ENCODE measurements around the gene DSC3. TPM values are rescaled to one million over a fixed set of nuclear protein-coding genes. Genes with fewer than 3 reads are reported as not detected.
"Not testable (repeated sequence)": the region's sequence is repeated elsewhere in the genome, so short reads cannot be mapped to it uniquely, and the experiment has no call there.

The DSC3 gene
- total RNA-seq, 2 donors from 2014 or later: not detected

DNA sequence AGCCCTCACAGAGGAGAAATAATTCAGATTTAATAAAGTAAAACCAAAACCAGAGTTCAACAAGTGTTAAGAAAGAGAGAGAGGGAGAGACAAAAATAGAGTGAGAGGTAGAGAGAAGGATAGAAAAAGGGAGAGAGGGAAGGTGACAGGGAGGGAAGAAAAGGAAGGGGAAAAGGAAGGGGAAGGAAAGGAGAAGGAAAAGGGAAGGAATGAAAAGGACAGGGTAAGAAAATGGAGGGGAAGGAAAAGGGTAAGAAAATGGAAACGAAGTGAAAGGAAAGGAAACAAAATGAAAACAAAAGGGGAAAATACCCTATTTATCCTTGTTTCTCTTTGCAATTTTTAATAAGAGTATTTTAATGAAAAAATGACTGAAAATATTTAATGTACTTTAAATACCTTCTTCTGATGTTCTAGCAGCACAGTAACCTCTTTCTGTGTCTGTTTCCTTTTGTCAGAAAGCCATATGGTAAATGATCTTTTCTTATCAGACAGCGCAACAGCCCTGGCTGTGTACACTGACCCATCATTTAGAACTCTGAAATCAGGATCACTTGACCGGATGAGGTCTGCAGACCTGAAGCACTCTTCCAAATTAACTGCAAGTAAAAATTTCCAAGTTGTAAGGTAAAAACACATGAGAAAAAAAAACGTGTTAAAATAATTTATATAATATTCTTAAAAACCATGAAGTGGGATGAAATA lies 11.8 kb downstream of the DSC3 start:
- Mint-ChIP-seq H3K27ac (no peak overlapping the region), H3K4me1 (no peaks in the 10 kb centered on the region), H3K36me3 (ENCODE audit: low read depth) (no peaks in the 10 kb centered on the region), H3K4me3 (no peak overlapping the region), H3K27me3 (no peaks in the 10 kb centered on the region)
- no peak for ATAC-seq
- H3K9me3 ChIP-seq (ENCODE audit: control insufficient read depth, low read length, poor library complexity, severe bottlenecking): no peaks in the 10 kb centered on the region
- no peak for DNase-seq

GRCh38 chr18:31015715-31016434 lies 26.7 kb downstream of the DSC3 start:
- Mint-ChIP-seq H3K4me3 (no peak overlapping the region), H3K27ac (no peak overlapping the region), H3K27me3 (no peaks in the 10 kb centered on the region), H3K4me1 (no peaks in the 10 kb centered on the region), H3K36me3 (ENCODE audit: low read depth) (no peaks in the 10 kb centered on the region)
- no peaks in the 10 kb centered on the region for H3K9me3 ChIP-seq (ENCODE audit: control insufficient read depth, low read length, poor library complexity, severe bottlenecking)
- DNase-seq: no peak
- no peak for ATAC-seq

DNA sequence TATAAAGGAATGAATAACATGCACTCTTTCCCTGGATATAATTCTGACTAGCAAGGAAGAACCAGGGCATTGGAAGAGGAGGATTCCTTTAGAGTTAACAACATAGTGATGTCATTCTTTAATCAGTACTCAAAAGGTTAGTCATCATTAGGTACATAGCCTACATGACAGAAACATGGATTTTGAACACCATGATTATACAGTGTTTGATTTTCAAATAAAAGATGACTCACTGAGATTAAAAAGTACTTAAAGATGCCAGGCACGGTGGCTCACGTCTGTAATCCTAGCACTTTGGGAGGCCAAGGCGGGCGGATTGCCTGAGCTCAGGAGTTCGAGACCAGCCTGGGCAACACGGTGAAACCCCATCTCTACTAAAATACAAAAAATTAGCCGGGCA lies 31.1 kb downstream of the DSC3 start:
- not testable (repeated sequence) for H3K9me3 ChIP-seq (ENCODE audit: control insufficient read depth, low read length, poor library complexity, severe bottlenecking); DNase-seq; ATAC-seq; H3K4me1 Mint-ChIP-seq; H3K27ac Mint-ChIP-seq; H3K4me3 Mint-ChIP-seq; H3K36me3 Mint-ChIP-seq (ENCODE audit: low read depth); H3K27me3 Mint-ChIP-seq

- H3K36me3 Mint-ChIP-seq (ENCODE audit: low read depth): no peaks in the 10 kb centered on the region
- ATAC-seq (no peak), DNase-seq (no peak)
- no peaks in the 10 kb centered on the region for H3K27me3 Mint-ChIP-seq
- H3K9me3 ChIP-seq (ENCODE audit: control insufficient read depth, low read length, poor library complexity, severe bottlenecking): no peaks in the 10 kb centered on the region
- H3K4me1 Mint-ChIP-seq: no peaks in the 10 kb centered on the region
- H3K27ac Mint-ChIP-seq: no peak overlapping the region
- no peak overlapping the region for H3K4me3 Mint-ChIP-seq
Measured at GRCh38 chr18:31010601-31011000, 31.9 kb downstream of the DSC3 start.

DNA sequence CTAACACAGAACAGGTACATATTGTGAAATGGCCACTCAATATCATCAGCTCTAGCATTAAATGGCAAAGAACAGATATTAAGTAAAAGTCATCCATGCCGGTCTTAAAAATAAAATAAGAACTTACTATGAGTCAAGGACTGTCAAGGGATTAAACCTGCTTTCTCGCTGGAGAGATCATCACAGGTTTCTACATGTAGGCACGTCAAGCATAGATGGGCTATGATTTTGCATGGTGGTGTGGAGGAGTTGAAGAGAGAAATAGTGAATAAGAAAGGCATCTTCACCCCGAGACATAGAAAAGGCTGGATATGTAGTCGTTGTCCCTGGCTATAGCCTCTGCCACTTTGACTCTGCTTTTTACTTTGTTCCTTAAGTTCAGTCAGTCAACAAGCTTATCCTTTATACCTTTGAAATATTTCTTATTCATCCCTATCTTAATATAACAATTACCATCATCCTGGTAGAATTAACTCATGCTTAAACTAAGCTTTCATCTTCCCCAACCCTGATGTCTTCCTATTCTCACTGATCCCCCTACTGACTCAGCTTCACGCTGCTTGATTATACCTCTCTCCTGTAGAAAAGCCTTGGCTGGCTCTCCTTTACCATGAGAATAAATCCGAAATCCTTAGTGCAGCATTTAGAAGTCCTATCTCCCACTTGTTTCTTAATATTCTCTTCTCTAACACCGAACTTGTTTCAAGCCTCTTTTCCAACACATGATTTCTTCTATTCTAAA lies 42.5 kb downstream of the DSC3 start:
- Mint-ChIP-seq H3K36me3 (ENCODE audit: low read depth) (no peaks in the 10 kb centered on the region), H3K4me3 (no peak overlapping the region), H3K27me3 (no peaks in the 10 kb centered on the region), H3K27ac (no peak overlapping the region), H3K4me1 (no peaks in the 10 kb centered on the region)
- DNase-seq: no peak
- no peak for ATAC-seq
- H3K9me3 ChIP-seq (ENCODE audit: control insufficient read depth, low read length, poor library complexity, severe bottlenecking): no peaks in the 10 kb centered on the region

- H3K9me3 ChIP-seq (ENCODE audit: control insufficient read depth, low read length, poor library complexity, severe bottlenecking): no peaks in the 10 kb centered on the region
- no peak for ATAC-seq
- Mint-ChIP-seq H3K27me3 (no peaks in the 10 kb centered on the region), H3K4me3 (no peak overlapping the region), H3K4me1 (no peaks in the 10 kb centered on the region), H3K36me3 (ENCODE audit: low read depth) (no peaks in the 10 kb centered on the region), H3K27ac (no peak overlapping the region)
- no peak for DNase-seq
Measured at GRCh38 chr18:30999186-30999585, 43.4 kb downstream of the DSC3 start.

DNA sequence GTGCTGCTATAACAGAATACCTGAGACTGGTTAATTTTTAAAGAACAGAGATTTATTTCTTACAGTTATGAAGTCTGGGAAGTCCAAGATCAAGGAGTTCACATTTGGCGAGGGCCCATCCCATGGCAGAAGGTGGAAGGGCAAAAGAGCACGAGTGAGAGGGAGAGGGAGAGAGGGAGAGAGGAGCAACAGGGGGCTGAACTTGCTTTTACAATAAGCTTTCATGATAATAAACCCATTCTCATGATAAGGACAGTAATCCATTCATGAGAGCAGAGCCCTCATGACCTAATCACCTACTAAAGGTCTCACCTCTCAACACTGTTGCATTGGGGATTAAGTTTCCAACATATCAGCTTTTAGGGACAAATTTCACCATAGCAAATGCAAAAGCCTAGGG lies 45.3 kb downstream of the DSC3 start:
- H3K4me3 Mint-ChIP-seq: no peak overlapping the region
- H3K27me3 Mint-ChIP-seq: no peaks in the 10 kb centered on the region
- ATAC-seq: no peak

DNA sequence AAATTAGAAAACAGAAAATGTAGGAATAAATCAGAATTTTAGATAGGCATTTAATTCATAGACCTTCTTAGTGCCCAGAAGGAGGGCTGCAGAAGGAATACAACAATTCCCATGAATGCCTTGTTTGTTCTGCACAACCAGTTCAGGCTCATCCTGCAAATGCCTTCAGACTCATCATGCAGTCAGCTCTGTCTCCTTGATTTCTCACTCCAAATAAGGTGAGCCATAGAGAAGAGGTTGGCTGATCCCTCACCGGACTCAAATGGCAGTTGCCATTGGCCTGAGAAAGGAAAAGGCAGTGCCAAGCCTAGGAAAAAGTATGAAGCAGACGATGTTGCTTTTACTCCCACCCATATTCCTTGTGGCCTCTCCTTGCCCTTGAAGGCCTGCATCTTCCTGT lies 50.3 kb downstream of the DSC3 start:
- Mint-ChIP-seq H3K27me3 (no peaks in the 10 kb centered on the region), H3K4me3 (no peak overlapping the region), H3K27ac (no peak overlapping the region), H3K36me3 (ENCODE audit: low read depth) (no peaks in the 10 kb centered on the region), H3K4me1 (no peaks in the 10 kb centered on the region)
- ATAC-seq (no peak), DNase-seq (no peak)
- H3K9me3 ChIP-seq (ENCODE audit: control insufficient read depth, low read length, poor library complexity, severe bottlenecking): no peaks in the 10 kb centered on the region

More for the DNA sequence above, 45.3 kb downstream of the DSC3 start:
- no peaks in the 10 kb centered on the region for H3K9me3 ChIP-seq (ENCODE audit: control insufficient read depth, low read length, poor library complexity, severe bottlenecking)
- DNase-seq: no peak
- Mint-ChIP-seq H3K36me3 (ENCODE audit: low read depth) (no peaks in the 10 kb centered on the region), H3K27ac (no peak overlapping the region), H3K4me1 (no peaks in the 10 kb centered on the region)

DNA sequence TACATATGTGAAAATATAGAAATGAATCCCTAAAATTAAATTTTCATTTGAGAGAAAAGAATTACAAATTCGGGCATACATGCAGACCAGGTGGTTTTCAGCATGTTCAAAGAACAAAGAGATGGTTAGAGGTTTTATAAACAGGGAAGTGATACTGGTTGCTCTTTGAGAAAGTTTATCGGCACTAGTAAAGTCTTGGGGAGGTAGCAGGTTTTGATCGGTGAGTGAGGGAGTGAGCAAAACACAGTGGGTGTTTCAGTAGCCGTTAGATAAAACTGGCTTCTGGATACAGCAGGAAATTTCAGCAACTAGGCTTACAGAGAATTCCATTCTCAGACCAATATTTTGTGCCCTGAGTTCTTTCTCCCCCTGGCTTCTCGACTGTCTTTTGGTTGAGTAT lies 51.1 kb downstream of the DSC3 start:
- H3K9me3 ChIP-seq (ENCODE audit: control insufficient read depth, low read length, poor library complexity, severe bottlenecking): no peaks in the 10 kb centered on the region
- Mint-ChIP-seq H3K27ac (no peak overlapping the region), H3K36me3 (ENCODE audit: low read depth) (no peaks in the 10 kb centered on the region), H3K4me1 (no peaks in the 10 kb centered on the region), H3K4me3 (no peak overlapping the region), H3K27me3 (no peaks in the 10 kb centered on the region)
- DNase-seq (no peak), ATAC-seq (no peak)

- ATAC-seq: no peak
- Mint-ChIP-seq H3K27ac (no peak overlapping the region), H3K4me1 (no peaks in the 10 kb centered on the region), H3K36me3 (ENCODE audit: low read depth) (no peaks in the 10 kb centered on the region), H3K4me3 (no peak overlapping the region), H3K27me3 (no peaks in the 10 kb centered on the region)
- DNase-seq: no peak
- no peaks in the 10 kb centered on the region for H3K9me3 ChIP-seq (ENCODE audit: control insufficient read depth, low read length, poor library complexity, severe bottlenecking)
Measured at GRCh38 chr18:30989141-30989540, 53.4 kb downstream of the DSC3 start.

DNA sequence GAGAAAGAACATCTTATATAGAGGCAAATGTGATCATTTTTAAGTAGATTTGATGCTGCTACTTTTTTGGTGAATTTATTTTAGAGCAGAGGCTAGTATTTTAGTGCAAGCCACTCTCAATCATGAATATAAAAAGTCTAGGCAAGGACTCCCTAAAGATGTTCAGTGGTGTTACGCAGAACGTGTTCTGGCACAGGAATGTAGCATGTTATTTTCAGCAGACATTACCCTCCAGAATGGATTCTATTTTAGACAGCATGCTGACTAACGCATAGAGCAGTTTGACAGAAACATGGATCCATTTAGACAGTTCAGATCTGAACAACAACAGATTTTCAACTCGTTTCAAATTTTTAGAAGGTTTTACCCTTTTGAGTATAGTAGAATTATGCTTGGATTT lies 54.1 kb downstream of the DSC3 start:
- ATAC-seq: no peak
- Mint-ChIP-seq H3K36me3 (ENCODE audit: low read depth) (no peaks in the 10 kb centered on the region), H3K27me3 (no peaks in the 10 kb centered on the region), H3K4me1 (no peaks in the 10 kb centered on the region), H3K27ac (no peak overlapping the region), H3K4me3 (no peak overlapping the region)
- no peak for DNase-seq
- H3K9me3 ChIP-seq (ENCODE audit: control insufficient read depth, low read length, poor library complexity, severe bottlenecking): no peaks in the 10 kb centered on the region

DNA sequence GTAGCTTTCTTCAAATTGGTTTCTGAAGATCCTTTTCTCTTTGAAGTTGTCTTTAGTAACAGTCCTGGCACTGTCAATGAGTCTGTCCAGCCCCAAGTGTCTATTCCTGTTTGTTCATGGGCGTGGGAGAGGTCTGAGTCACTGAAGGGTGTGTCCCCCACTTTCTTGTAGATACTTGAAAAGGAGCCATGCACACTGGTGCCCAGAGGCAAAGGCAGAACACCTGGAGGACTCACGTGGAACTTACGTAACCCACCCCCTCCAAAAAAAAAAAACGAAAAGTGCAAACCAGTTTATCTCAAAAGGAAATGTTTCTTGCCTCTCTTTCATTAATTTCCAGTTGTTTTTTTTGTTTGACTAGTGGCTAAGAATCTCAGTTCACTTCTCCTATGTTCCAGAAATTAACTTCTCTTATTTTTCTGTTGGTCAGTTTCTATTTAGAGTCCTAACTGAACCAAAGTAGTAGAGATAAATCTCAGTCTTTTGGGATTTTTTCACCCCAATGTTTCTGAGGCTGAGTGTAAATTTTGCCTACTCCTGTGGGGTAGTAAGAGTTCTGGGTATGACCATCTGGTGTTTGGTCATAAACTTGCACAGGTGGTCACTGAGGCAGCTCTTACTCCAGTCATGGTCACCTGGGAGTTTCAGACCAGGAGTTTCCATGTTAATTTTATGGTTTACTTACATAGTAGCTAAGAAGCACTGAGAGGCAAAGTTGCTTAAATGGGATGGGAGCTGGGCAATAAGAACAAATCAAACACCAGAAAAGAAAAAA lies 54.9 kb downstream of the DSC3 start:
- H3K4me1 Mint-ChIP-seq: no peaks in the 10 kb centered on the region
- H3K9me3 ChIP-seq (ENCODE audit: control insufficient read depth, low read length, poor library complexity, severe bottlenecking): no peaks in the 10 kb centered on the region
- H3K27ac Mint-ChIP-seq: no peak overlapping the region
- H3K27me3 Mint-ChIP-seq: no peaks in the 10 kb centered on the region
- H3K4me3 Mint-ChIP-seq: no peak overlapping the region
- H3K36me3 Mint-ChIP-seq (ENCODE audit: low read depth): no peaks in the 10 kb centered on the region
- DNase-seq (no peak), ATAC-seq (no peak)

DNA sequence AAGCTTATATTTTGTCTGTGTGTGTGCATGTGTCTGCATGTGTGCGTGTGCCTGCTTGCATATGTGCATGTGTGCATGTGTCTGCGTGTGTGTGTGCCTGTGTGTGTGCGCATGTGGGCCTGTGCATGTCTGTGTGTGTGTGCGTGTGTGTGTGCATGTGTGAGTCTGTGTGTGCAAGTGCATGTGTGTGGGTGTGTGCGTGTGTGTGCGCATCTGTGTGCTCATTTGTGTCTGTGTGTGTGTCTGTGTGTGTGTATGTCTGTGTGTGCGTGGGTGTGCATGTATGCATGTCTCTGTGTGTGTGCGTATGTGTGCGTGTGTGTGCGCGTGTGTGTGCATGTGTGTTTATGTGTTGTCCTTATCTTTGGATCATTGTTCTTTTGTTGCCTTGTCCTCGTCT lies 56.8 kb downstream of the DSC3 start:
- Mint-ChIP-seq H3K36me3 (ENCODE audit: low read depth) (no peaks in the 10 kb centered on the region), H3K27me3 (no peaks in the 10 kb centered on the region), H3K27ac (no peak overlapping the region), H3K4me1 (no peaks in the 10 kb centered on the region), H3K4me3 (no peak overlapping the region)
- DNase-seq (no peak), ATAC-seq (no peak)
- no peaks in the 10 kb centered on the region for H3K9me3 ChIP-seq (ENCODE audit: control insufficient read depth, low read length, poor library complexity, severe bottlenecking)

Measured in T-helper 17 cell (primary cell).